Activated CD4-positive, alpha-beta T cell treated with anti-CD3 and anti-CD28 coated beads, Interleukin-2, amount 50 U/mL, for 48 hours (primary cell): ENCODE data around the gene APOBEC3A.
A peak's percentile ranks its signal among the peaks of the same experiment; 100 is the strongest.
"Not testable (repeated sequence)": the region's sequence is repeated elsewhere in the genome, so short reads cannot be mapped to it uniquely, and the experiment has no call there.

Experiments used
- DNase-seq, 2 experiments: peaks; one replicate each; pipeline ENCODE4 v3.0.0-alpha.2; 2020

The APOBEC3A gene

DNA sequence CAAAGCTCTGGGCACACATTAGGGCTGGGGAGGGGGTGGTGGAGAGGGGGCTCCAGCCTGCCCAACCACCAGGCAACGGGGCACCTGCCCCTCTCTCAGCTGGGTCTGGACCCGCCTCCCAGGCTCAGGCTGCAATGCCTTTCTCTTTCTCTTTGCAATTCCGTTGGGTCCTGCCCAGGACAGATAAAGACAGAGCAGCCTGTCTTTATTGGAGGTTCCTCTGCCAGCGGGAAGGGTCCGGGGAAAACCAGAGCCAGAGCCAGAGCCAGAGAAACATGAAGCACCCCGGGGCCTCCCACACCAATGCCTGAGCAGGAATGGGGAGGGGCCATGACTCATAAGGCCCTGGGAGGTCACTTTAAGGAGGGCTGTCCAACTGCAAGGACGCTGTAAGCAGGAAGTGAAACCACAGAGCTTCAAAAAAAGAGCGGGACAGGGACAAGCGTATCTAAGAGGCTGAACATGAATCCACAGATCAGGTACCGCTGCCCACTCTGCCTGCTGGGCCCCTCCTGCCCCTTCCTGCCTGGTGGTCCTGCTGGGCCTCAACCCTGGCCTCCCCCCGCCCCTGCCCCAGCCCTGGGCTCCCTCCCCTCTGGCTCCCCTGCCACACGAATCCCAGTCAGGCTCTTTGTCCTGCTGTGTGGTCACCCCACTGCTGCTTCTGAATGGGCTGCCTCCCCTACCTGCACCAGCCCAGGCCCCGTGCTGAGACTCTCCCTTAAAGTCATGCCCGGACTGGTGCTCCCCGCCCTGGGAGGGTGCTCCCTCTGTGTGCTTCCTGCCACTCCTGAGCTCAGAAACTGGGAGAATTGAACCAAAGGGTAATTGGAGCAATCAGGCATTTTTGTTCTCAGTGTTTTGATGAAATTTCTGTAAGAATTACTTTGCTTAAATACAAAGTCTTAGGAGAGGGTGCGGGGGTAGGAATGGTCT is 24.9 kb downstream of the APOBEC3A start, which contains the start of gene APOBEC3B:
Gene APOBEC3B, plus strand, starts transcription at position 356 of the 936 bp plus-strand sequence. Its CDS starts 107 bp downstream, at position 463.
- DNase-seq, result peak; percentile 50 to 69

DNA sequence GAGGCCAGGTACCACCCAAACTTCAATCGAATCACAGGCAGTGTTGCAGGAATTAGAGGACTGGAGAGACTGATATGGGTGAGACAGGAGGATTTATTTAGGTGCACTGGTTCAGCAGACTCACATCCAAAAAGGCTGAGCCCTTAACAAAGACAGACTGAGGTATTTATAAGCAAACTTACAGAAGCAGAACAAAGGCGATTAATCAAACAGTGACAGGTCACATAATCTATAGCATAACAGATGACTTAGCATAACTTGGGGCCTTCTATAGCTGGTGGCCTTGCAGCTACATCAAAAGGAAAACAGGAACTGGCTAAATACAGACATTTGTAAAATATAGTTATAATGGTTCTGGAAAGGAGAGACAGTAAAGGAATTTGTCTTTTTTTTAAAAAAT is 26.8 kb downstream of the APOBEC3A start:
- DNase-seq, result no peak

DNA sequence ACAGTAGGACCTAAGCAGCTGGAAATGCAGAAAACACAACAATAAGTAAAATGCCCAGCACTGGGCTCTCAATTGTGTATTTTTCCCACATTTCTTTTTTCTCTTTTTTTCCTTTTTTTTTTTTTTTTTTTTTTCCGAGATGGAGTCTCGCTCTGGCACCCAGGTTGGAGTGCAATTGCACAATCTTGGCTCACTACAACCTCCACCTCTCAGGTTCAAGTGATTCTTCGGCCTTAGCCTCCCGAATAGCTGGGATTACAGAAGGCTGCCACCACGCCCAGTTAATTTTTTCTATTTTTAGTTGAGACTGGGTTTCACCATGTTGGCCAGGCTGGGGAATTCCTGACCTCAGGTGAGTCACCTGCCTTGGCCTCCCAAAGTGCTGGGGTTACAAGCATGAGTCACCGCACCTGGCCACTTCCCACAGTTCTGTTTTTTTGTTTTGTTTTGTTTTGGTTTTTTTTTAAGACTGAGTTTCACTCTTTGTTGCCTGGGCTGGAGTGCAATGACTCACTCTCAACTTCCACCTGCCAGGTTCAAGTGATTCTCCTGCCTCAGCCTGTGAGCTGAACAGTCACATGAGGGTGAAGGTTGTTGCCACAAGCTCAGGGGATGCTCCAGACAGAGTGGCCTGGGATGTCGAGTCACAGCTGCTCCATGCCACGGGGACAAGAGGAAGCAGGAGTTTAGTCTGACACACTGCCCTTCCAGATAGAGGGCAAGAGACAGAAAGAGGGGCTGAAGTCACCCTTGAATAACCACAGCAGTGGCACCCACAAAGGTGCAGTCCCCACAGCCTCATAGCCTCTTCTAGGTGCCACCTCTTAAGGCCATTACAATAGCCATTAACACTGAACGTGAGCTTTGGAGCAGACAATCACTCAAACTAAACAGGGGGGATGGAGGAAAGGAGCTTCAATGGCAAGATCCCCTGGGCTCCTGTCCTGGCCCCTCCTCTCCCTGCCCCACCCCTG is 27.7 kb downstream of the APOBEC3A start:
- peak; percentile 67 to 78 for DNase-seq

DNA sequence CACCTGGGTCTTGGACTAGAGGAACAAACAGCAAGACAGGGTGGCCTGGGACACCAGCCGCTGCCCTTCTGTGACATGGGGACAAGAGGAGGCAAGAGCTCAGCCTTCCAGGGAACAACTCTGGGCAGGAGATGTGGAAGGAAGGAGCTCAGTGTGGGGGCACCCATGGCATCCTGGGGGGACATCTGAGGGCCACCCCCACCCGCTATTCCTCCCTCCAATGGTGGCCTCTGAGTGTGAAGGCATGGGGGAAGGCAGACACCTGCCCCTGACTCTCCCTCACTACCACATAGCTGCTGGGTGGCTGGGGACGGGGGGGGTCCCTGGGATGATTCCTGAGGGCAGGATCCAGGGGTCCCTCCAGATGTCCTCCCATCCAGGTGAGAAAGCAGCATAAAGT is 29.2 kb downstream of the APOBEC3A start:
- DNase-seq, result no peak

DNA sequence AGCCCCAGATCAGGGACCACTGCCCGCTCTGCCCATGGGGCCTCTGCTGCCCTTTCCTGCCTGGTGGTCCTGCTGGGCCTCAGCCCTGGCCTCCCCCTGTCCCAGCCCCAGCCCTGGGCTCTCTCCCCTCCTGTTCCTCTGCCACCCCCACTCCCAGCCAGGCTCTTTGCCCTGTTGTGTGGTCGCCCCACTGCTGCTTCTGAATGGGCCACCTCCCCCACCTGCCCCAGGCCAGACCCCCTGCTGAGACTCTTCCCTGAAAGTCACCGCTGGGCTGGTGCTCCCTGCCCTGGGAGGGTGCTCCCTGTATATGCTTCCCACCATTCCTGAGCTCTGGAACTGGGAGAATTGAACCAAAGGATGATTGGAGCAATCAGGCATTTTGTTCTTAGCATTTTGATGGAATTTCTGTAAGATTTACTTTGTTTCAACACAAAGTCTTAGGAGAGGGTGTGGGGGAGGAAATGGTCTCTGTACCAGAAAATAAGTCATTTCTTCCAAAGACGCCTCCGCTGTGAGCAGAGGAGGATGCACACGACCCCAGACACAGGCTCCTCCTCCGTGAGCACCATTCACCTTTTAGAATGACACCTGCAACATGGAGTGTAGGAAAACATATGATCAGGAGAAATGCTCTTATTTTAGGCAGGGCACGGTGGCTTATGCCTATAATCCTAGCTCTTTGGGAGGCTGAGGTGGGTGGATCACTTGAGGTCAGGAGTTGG is 29.9 kb downstream of the APOBEC3A start:
- DNase-seq, result no peak

DNA sequence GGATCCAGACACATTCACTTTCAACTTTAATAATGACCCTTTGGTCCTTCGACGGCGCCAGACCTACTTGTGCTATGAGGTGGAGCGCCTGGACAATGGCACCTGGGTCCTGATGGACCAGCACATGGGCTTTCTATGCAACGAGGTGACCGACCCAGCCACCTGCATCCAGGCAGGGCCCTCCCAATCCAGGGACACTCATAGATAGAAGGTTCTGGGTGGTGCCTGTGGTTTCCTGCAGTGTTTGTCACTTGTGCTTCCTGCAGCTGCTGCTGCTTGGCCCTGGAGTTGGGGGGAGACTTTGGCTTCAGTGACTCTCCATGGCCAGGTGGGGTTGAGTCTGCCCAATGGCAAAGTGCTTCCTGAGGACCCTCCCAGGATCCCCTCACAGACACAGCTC is 32.1 kb downstream of the APOBEC3A start:
- DNase-seq, result no peak

DNA sequence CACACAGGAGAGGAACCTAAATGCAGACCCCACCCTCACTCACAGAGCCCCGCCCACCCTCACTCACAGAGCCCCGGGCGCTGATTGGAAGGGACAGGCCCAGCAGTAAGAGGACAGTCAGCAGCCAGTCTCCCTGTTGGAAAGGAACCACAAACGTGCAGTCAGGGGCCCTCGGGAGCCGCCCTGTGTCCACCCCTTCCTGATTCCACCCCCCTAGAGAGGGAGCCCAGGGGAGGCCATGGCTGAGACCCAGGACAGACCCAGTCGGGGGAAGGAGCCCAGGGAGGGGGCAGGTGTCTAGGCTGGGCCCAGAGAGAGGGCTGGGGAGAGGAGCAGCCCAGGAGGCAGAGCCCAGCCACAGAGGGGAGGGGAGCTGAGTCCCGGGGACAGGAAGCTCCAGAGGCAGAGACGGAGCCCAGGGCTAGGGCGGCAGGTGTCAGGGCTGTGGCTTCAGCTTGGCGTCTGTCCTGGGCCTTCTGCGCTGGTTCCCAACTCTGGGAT is 35.5 kb downstream of the APOBEC3A start:
- DNase-seq, result not testable (repeated sequence)

DNA sequence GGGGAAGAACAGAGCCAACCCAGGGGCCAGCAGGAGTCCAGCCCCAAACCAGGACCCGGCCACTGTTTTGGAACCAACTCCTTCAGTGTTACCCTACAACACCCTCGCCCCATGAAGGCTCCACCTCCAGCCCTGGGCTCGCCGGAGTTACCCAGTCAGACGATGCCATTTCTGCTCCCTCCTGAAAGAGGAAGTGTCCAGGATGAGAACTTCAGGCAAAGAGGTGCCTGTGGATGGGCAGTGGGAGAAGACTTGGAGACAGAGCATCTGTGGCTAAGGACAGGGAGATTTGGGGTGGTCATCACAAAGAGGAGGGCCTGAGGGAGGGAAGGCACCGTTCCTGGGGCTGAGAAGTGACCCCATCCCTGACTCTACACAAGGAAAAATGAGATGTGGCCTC is 38.7 kb downstream of the APOBEC3A start:
- DNase-seq, result no peak

DNA sequence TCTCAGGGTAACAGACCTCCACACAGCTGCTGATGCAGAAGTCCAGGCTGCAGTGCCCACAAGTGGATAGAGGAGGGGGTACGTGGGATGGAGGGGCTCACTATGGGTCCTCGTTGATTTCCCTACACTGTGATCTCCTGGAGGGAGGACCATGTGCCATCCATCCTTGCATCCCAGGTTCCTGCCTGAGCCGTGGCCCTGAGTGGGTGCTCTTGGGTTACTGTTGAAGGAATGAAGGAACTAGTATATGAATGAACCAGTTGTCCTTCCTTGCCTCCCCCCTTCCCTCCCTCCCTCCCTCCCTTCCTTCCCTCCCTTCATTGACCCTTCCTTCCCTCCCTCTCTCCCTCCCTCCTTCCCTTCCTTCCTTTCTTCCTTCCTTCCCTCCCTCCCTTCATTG is 40.1 kb downstream of the APOBEC3A start:
- no peak for DNase-seq

DNA sequence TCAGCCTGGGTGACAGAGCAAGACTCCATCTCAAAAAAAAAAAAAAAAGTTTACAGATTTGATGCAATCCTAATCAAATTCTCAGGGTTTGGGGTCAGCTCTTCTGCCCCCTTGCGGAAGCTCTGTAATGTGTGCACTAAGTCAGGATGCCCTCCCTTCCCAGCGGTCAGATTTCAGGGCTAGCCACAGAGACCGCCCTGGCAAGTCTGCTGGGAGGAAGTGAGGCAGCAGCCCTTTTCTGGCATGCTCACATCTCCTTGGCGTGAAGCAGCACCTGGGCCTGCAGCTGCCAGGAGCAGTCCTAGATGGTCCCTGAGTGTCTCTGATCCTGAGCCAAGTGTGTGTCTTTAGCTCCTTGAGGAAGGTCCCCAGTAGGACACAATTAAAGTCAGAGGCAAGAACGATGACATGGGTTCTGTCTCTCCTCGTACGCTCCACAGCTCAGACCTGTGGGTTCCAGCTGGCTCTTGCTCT is 45.8 kb downstream of the APOBEC3A start:
- DNase-seq, result peak; percentile 72 to 84

DNA sequence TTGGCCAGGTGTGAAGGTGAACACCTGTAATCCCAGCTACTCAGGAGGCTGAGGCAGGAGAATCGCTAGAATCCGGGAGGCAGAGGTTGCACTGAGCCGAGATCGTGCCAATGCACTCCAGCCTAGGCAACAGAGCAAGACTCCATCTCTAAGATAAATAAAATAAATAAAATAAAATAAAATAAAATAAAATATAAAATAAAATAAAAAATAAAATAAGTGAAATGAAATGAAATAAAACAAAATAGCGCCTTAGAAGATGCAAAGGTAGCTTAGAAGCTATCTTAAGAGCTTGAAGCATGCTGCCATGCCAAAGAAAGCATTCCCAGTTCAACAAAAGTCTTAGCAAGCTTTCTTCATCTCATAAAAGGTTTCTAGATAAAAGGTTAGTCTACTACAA is 49.8 kb downstream of the APOBEC3A start:
- DNase-seq, result no peak

DNA sequence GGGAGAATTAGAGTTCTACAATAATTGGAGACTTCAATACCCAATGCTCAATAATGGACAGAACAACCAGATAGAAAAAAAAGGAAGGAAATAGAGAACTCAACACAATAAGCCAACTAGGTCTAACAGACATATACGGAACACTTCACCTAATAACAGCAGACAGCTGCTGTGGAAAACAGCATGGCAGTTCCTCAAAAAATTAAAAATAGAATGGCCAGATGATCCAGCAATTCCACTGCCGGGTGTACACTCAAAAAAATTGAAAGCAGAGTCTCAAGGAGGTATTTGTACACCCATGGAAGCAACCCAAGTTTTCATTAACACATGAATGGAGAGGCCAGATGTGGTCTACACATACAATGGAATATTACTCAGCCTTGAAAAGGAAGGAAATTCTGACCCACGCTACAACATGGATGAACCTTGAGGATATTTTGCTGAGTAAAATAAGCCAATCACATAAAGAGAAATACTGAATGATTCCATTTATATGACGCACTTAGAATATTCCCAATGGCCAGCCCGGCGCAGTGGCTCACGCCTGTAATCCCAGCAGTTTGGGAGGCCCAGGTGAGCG is 51.0 kb downstream of the APOBEC3A start:
- not testable (repeated sequence) for DNase-seq

DNA sequence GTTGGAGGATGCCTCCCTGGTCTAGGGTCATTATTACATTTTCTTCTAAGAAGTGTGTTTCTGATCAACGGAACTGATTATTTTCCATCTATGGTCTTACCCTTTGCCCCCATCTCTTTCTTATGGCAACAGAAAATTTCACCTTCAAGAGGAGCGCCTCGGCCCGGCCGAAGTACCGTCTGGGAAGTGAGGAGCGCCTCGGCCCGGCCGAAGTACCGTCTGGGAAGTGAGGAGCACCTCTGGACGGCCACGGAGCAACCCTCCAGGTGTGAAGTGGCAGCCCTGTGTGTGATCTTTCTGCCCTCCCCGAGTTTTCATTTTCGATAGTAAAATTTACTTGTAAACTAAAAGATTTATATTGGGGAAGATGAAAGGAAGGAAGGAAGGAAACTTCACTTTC is 53.5 kb downstream of the APOBEC3A start:
- no peak for DNase-seq
